CD4-positive, alpha-beta T cell treated with Interleukin-15 for 4 hours (primary cell): ENCODE measurements around the gene DPY19L1.
A peak's percentile ranks its signal among the peaks of the same experiment; 100 is the strongest.
"Not testable (repeated sequence)": the region's sequence is repeated elsewhere in the genome, so short reads cannot be mapped to it uniquely, and the experiment has no call there.

Experiments used
- DNase-seq: peaks from one replicate; pipeline ENCODE4 v3.0.0-alpha.2; 2020; ENCODE audit warnings: low spot score

The DPY19L1 gene

GRCh38 chr7:35032166-35032565 is 5.1 kb downstream of the DPY19L1 start:
- DNase-seq = no peak

GRCh38 chr7:35030848-35031247 is 6.4 kb downstream of the DPY19L1 start:
- DNase-seq = no peak

DNA sequence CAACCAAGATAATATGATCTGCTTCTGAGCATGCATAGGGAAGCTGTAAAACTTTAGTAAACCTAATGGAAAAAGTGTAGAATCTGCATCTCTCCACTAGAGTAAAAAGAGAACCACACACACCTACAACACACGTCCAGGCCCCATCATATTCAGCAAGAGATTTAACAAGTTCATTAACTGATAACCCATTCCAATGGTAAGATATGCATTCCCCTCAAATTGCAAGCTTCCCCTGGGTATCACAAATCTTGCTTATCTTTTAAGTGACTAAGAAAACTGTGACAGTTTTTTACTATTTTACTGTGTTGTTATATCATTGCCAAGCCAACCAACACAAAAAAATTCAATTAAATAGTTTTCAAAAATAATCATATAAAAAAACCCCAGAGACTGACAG is 8.0 kb downstream of the DPY19L1 start:
- no peak for DNase-seq

GRCh38 chr7:35026150-35026549 is 11.1 kb downstream of the DPY19L1 start:
- DNase-seq = no peak

DNA sequence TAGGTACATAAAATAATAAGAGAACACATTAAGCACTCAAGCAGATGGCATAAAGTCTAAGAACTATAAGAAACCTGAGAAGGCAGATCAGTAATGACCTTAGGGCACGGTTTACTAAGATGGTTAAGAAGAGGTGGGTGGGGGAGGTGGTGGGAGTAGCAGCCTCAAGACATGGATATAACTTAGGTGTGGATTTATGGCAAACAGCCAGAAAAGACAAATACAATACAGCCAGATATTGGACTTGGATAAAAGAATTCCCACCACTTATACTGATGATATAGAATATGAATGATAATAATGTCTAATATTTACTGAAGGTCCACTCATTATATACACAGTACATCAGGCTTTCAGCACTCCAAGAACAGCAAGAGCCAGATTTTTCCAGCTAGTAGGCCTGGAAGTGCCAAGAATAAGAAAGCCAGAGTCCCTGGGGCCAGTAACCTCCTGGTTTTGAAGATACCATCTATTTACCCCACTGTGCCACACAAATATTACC is 11.9 kb downstream of the DPY19L1 start:
- DNase-seq = no peak

DNA sequence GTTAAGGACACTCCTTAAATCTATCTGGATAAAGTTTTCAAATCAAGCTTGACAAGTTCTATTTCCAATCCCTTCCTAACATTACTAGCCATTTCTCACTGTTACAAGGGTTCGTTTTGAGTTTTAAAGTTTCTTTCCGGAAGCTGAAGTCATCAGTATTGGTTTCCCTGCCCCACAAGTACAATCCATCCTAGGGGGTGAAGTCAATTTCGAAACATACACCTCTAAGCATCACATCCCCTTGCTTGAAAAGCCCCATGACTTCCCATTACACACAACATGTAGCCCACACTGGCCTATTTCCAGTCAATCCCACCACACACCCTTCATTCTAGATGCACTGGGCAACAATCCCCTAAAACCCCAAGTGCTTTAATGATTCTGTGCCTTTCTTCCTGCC is 13.0 kb downstream of the DPY19L1 start:
- no peak for DNase-seq

- DNase-seq = no peak
These were observed 14.6 kb downstream of the DPY19L1 start for GRCh38 chr7:35022725-35023124.

GRCh38 chr7:35021445-35021844 is 15.8 kb downstream of the DPY19L1 start:
- DNase-seq = no peak

- DNase-seq = no peak
These were observed 17.5 kb downstream of the DPY19L1 start for GRCh38 chr7:35019801-35020200.

GRCh38 chr7:35019179-35019729 is 18.0 kb downstream of the DPY19L1 start:
- DNase-seq = no peak

- DNase-seq = no peak
These were observed 21.9 kb downstream of the DPY19L1 start for GRCh38 chr7:35015346-35015859.

DNA sequence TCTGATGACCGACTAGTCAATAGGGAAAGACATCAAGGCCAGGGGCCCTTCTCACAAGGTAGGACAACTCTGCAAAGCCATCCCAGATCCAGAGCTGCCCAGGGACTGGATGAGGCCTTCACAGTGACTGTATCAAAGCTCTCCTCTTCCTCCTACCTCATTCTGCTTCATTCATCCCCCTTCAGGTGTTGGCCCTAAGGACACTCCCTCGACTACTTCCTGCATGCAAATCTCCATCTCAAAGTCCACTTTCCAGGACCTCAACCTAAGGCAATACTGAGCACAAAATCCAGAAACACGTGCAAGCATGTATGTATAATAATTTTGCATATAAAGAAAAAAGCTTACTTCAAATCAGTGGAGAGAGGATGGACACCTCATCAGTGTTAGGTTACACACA is 25.1 kb downstream of the DPY19L1 start:
- DNase-seq = no peak

GRCh38 chr7:35011085-35011484 is 26.2 kb downstream of the DPY19L1 start:
- DNase-seq = no peak

GRCh38 chr7:35007768-35008167 is 29.5 kb downstream of the DPY19L1 start:
- DNase-seq = no peak

DNA sequence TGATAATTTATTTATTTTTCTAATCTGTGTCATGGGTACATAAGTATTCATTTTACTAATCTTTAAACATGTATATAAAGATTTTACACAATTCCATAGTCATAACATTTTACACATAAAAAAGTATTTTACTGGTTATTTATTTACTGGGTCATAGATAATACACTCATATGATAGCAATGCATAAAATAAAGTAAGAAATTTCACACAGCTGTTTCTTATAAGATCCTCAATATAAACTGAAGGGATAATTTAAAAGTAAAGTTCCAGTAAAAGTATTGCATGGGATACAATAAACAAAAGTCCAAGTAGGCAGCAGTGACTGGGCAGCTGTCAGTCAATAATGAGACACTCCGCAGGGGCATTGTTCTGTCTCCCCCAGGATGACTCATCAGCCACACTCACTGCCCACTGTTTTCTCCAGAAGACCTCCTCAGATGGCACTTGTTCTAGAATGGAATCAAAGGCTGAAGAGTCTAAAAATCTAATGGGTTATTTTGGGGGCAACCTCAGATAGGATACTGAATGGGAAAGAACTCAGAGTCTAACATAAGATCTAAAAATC is 32.7 kb downstream of the DPY19L1 start:
- DNase-seq = no peak

DNA sequence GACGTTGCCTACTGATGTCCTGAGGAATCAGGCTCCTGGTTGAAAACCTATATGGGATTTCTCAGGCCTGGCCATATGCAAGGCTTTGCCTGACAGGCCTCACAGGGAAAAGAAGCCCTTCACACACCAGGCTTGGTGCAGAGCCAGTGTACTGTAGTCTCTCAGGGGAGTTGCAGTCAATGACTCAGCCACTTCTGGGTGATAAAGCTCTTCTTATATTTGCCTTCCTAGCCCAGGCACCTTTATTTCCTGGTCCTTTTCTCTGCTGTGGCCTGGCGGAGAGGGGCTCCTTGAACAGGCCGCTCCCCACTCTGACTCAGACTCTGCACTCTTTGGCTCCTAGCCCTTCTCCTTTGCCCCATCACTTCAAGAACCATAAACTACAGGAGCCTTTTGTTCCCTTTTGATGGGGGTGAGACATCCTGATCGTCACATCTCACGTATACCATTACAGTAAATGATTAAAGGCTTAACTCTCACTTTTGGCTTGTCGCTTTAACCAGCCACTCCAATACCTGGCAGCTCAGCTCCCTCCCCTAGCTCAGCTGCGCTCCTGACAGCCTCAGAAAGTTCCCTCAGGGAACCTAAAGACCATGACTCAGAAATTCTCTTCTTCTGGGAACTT is 33.5 kb downstream of the DPY19L1 start:
- DNase-seq = no peak

DNA sequence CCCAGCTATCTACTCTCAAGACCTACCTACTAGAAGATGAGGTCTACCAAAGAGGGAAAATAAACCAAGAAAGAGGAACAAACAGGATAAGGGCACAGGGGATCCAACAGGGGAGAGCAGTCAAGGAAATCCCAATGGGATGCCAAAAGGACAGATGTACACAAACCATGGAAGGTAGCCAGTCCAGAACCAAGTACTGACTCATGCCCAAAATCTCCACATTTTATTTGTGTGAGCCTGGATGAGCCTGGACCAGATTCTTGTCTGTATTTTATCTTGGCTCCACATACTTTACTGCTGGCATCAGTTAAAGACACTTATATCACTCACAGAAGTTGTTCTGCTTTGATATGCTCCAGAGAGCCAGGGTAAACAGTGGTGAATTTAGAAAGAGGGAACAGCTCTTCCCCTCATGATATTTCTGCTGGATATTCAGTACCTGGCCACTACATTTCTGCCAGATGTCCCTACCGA is 34.1 kb downstream of the DPY19L1 start:
- DNase-seq = not testable (repeated sequence)

DNA sequence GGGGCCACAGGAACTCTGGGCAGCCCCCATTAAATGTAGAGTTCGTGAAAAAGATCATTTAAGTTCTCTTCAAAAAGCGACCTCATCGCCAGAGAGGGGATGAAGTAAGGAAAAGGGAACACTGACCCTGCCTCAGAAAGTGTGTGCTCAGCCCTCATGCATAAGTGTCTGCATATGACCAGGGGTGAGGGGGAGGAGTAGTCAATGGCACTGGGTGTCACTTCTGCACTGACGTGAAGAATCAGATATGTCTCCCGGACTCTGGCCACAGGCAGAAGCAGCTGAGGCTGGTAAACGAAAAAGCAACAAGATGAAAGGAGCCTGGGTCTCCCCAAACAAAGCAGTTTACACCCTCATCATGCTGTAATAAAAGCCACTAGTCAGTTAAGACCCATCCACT is 39.0 kb downstream of the DPY19L1 start:
- not testable (repeated sequence) for DNase-seq

- not testable (repeated sequence) for DNase-seq
These were observed 40.7 kb downstream of the DPY19L1 start for GRCh38 chr7:34996423-34997090.

DNA sequence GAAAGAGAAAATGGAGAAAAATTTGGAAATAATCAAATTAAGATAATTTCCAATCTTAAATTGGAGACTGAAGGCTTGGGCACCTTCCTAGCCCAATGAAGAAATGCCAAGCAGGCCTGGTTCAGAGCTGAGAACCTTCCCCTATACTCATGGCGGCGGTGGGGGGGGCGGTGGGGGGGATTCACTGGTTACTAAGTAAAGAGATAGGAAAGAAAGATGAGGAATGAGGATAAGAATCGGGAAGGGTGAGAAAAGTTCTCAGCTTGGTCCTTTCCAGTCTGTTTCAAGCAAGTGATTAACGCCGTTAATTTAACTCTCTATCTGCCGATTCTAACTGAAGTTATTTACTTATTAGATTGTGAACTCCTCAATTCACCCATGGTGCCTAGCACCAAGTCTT is 41.5 kb downstream of the DPY19L1 start:
- DNase-seq = no peak

DNA sequence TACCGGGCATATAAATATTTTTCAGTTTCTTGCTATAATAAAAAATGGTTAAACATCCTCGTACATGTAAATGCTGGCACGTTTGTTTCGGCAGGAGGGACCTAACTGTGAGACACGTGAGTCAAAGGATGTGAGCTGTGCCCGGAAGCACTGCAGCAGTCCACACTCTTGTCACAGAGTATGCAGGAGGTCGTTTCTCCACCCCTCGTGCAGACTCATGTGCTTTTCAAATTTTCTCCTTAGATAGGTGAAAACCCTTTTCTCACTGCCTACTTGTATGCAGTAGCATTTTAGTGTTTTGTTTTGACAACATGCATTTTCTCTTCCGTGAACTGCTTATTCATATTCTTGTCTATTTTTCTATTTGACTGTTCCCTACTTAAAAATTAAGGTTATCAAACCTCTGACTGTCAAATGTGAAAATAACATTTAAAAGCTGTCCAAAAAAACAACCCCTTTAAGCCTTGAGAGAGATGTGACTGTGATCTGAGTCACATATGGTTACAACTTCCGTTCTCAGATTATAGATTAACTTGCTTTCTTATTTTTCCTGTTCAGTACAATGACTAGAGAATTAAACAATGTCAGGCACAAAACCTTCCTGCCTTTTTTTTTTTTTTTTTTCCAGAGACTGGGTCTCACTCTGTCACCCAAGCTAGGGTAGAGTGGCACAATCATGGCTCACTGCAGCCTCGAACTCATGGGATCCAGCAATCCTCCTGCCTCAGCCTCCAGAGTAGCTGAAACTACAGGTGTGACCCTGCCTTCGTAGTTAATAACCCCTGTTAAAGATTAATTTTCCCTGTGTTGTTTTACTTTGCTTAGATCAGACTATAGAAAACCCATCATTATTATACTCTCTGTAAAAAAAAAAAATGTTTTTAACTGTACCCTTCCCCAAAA is 45.1 kb downstream of the DPY19L1 start:
- DNase-seq = peak; percentile 56
